Endothelial cell of umbilical vein (primary cell): Measurements from ENCODE around the gene MXI1.

Experiments
- CTCF ChIP-seq, 2 donors: IDR thresholded peaks; 1 replicate in 1 of 2; 2 replicates in 1 of 2; pipeline ENCODE4 v1.5.1; 2011; ENCODE audit warnings: low read length in 2 of 2, mild to moderate bottlenecking in 2 of 2, moderate library complexity in 2 of 2, control low read depth in 1 of 2, inconsistent platforms in 1 of 2, low read depth in 1 of 2; ENCODE audit not compliant: insufficient read depth in 1 of 2; ENCODE audit errors: extremely low read depth in 1 of 2
- FOS ChIP-seq: IDR thresholded peaks from 2 replicates; pipeline ENCODE4 v1.6.1; 2011; ENCODE audit warnings: mild to moderate bottlenecking, low read length, moderate library complexity, borderline replicate concordance; ENCODE audit not compliant: insufficient read depth
- GATA2 ChIP-seq: IDR thresholded peaks from 2 replicates; pipeline ENCODE4 v1.7.0; 2011; ENCODE audit warnings: low read depth, mild to moderate bottlenecking, moderate library complexity, mixed read lengths, low read length; ENCODE audit not compliant: insufficient read length, insufficient read depth
- JUN ChIP-seq: IDR thresholded peaks from 2 replicates; pipeline ENCODE4 v1.6.1; 2011; ENCODE audit warnings: borderline replicate concordance, low read depth; ENCODE audit not compliant: insufficient read length, insufficient read depth
- MAX ChIP-seq: IDR thresholded peaks from 2 replicates; pipeline ENCODE4 v1.6.1; 2011; ENCODE audit not compliant: insufficient read depth, insufficient read length
- MYC ChIP-seq: IDR thresholded peaks from one replicate; pipeline ENCODE4 v1.6.1; 2011; ENCODE audit warnings: mild to moderate bottlenecking, low read depth, low read length
- POLR2A ChIP-seq: IDR thresholded peaks from 2 replicates; pipeline ENCODE4 v1.6.1; 2012; ENCODE audit warnings: low read depth, mild to moderate bottlenecking, control low read depth, low read length
- POLR2AphosphoS5 ChIP-seq: IDR thresholded peaks from 2 replicates; pipeline ENCODE4 v1.6.1; 2012; ENCODE audit warnings: low read depth, mild to moderate bottlenecking, control low read depth, low read length, moderate library complexity; ENCODE audit not compliant: insufficient read depth

- TF ChIP-seq CTCF (IDR thresholded peaks at IDR 0.05; ENCODE audit: extremely low read depth in 1 of 2, insufficient read depth in 1 of 2, low read depth in 1 of 2, low read length in 2 of 2): no peak
- TF ChIP-seq POLR2A: no peak
- no peak for TF ChIP-seq MAX
- no peak for TF ChIP-seq JUN
- TF ChIP-seq GATA2: no peak
- TF ChIP-seq FOS: no peak
- no peak for TF ChIP-seq MYC
- no peak for TF ChIP-seq POLR2AphosphoS5
These were observed 51.1 kb downstream of the MXI1 start for GRCh38 chr10:110258542-110258941.
